ENCODE data around the gene CDH1.

DNA sequence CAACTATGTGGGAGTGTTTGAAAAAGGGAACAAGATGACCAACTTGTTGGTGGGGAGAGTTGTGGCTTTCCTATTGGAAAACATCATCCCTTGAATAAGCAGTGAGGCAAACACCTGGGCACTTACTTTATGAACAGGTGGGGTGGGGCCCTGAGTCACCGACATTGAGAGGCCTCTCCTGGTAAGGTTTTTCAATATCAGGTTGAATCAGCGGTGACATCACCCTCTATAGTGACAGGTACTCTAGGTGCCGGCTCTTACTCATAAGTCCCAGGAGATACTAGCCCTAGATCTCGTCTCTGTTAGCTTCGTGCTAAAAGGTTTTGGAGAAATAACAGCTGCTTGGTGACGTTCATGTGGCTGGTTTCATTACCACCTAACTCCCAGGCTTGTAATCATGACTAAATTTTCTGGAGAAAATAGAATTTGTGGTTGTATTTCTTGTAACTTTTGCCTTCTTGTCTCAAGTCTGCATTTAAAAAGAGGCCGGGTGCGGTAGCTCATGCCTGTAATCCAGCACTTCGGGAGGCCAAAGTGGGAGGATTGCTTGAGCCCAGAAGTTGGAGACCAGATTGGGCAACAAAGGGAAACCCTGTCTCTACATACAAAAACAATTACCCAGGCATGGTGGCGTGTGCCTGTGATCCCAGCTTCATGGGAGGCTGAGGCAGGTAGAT is 19.3 kb downstream of the CDH1 start:
- TF ChIP-seq, protein P1, sequence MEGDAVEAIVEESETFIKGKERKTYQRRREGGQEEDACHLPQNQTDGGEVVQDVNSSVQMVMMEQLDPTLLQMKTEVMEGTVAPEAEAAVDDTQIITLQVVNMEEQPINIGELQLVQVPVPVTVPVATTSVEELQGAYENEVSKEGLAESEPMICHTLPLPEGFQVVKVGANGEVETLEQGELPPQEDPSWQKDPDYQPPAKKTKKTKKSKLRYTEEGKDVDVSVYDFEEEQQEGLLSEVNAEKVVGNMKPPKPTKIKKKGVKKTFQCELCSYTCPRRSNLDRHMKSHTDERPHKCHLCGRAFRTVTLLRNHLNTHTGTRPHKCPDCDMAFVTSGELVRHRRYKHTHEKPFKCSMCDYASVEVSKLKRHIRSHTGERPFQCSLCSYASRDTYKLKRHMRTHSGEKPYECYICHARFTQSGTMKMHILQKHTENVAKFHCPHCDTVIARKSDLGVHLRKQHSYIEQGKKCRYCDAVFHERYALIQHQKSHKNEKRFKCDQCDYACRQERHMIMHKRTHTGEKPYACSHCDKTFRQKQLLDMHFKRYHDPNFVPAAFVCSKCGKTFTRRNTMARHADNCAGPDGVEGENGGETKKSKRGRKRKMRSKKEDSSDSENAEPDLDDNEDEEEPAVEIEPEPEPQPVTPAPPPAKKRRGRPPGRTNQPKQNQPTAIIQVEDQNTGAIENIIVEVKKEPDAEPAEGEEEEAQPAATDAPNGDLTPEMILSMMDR (IDR thresholded peaks at IDR 0.05): no peak
- no peak for TF ChIP-seq ZFX (IDR thresholded peaks at IDR 0.05; ENCODE audit: borderline replicate concordance)
